Mesenchymal stem cell (in vitro differentiated cells and primary cell): Measurements from ENCODE around the gene TNFAIP2.
"Not testable (repeated sequence)": the region's sequence is repeated elsewhere in the genome, so short reads cannot be mapped to it uniquely, and the experiment has no call there.

Experiments
- DNase-seq: peaks from one replicate; pipeline ENCODE4 v3.0.0-alpha.2; 2013
- H2AFZ ChIP-seq: one replicate; pipeline ENCODE4 v1.6.1; 2013; ENCODE audit warnings: low read depth, mild to moderate bottlenecking, control low read depth, inconsistent platforms, low read length, moderate library complexity
- H2AK5ac ChIP-seq: 2 replicates; pipeline ENCODE4 v1.6.1; 2013; ENCODE audit warnings: low read length, moderate library complexity, mild to moderate bottlenecking, inconsistent platforms; ENCODE audit not compliant: severe bottlenecking
- H2BK120ac ChIP-seq: one replicate; pipeline ENCODE4 v1.6.1; 2013; ENCODE audit warnings: low read depth, mild to moderate bottlenecking, inconsistent platforms, low read length, moderate library complexity
- H2BK12ac ChIP-seq, 2 experiments: one replicate each; pipeline ENCODE4 v1.6.1; 2013; ENCODE audit warnings: inconsistent platforms in 2 of 2, low read length in 2 of 2, mild to moderate bottlenecking in 2 of 2, moderate library complexity in 2 of 2, control low read depth in 1 of 2
- H2BK15ac ChIP-seq: one replicate; pipeline ENCODE4 v1.6.1; 2013; ENCODE audit warnings: mild to moderate bottlenecking, low read depth, inconsistent platforms; ENCODE audit not compliant: poor library complexity, severe bottlenecking
- H2BK5ac ChIP-seq: 2 replicates; pipeline ENCODE4 v1.6.1; 2013; ENCODE audit warnings: low read depth, mild to moderate bottlenecking, low read length, control low read depth, inconsistent platforms; ENCODE audit not compliant: poor library complexity, severe bottlenecking
- H3K14ac ChIP-seq, 2 experiments: one replicate each; pipeline ENCODE4 v1.6.1; 2013; ENCODE audit warnings: inconsistent platforms in 2 of 2, low read length in 2 of 2, control low read depth in 1 of 2, mild to moderate bottlenecking in 1 of 2, moderate library complexity in 1 of 2
- H3K18ac ChIP-seq, 2 experiments: one replicate each; pipeline ENCODE4 v1.6.1; 2013; ENCODE audit warnings: inconsistent platforms in 2 of 2, low read length in 2 of 2, control low read depth in 1 of 2, low read depth in 1 of 2, mild to moderate bottlenecking in 1 of 2
- H3K23ac ChIP-seq, 2 experiments: one replicate each; pipeline ENCODE4 v1.6.1; 2013; ENCODE audit warnings: inconsistent platforms in 2 of 2, low read length in 2 of 2, mild to moderate bottlenecking in 2 of 2, moderate library complexity in 2 of 2, control low read depth in 1 of 2
- H3K27ac ChIP-seq: 2 replicates; pipeline ENCODE4 v1.5.1; 2013; ENCODE audit warnings: mild to moderate bottlenecking, moderate library complexity, low read length, control low read depth, inconsistent platforms; ENCODE audit not compliant: poor library complexity, severe bottlenecking
- H3K27me3 ChIP-seq, 2 experiments: 2 replicates each; pipeline versions ENCODE4 v1.6.1 to v1.7.0; 2013; ENCODE audit warnings: low read length in 2 of 2, mild to moderate bottlenecking in 2 of 2, moderate library complexity in 2 of 2, control low read depth in 1 of 2, inconsistent platforms in 1 of 2; ENCODE audit not compliant: control insufficient read depth in 1 of 2, insufficient read depth in 1 of 2
- H3K36me3 ChIP-seq, 2 experiments: 2 replicates each; pipeline versions ENCODE4 v1.6.1 to v1.7.0; 2013; ENCODE audit warnings: low read length in 2 of 2, control low read depth in 1 of 2, inconsistent platforms in 1 of 2, low read depth in 1 of 2, mild to moderate bottlenecking in 1 of 2; ENCODE audit not compliant: insufficient read depth in 2 of 2, control insufficient read depth in 1 of 2
- H3K4ac ChIP-seq, 2 experiments: one replicate each; pipeline ENCODE4 v1.6.1; 2013; ENCODE audit warnings: inconsistent platforms in 2 of 2, low read length in 2 of 2, mild to moderate bottlenecking in 2 of 2, moderate library complexity in 2 of 2, control low read depth in 1 of 2, low read depth in 1 of 2
- H3K4me1 ChIP-seq: 2 replicates; pipeline ENCODE4 v1.6.1; 2013; ENCODE audit warnings: low read depth, low read length, control low read depth; ENCODE audit not compliant: control insufficient read depth, insufficient read depth
- H3K4me2 ChIP-seq: 2 replicates; pipeline ENCODE4 v1.6.1; 2013; ENCODE audit warnings: low read length, mild to moderate bottlenecking, inconsistent platforms; ENCODE audit not compliant: poor library complexity, severe bottlenecking
- H3K4me3 ChIP-seq, 2 experiments: 2 replicates each; pipeline versions ENCODE4 v1.5.1 to v1.7.0; 2013; ENCODE audit warnings: low read length in 2 of 2, mild to moderate bottlenecking in 2 of 2, control low read depth in 1 of 2, low read depth in 1 of 2; ENCODE audit not compliant: insufficient read depth in 1 of 2
- H3K79me1 ChIP-seq: replicated peaks from 2 replicates; pipeline ENCODE4 v1.6.1; 2013; ENCODE audit warnings: mild to moderate bottlenecking, control low read depth, low read length, inconsistent platforms; ENCODE audit not compliant: poor library complexity, severe bottlenecking
- H3K9ac ChIP-seq: 2 replicates; pipeline ENCODE4 v1.7.0; 2013; ENCODE audit warnings: mild to moderate bottlenecking, low read length, moderate library complexity
- H3K9me3 ChIP-seq: 2 replicates; pipeline ENCODE4 v1.7.0; 2013; ENCODE audit warnings: mild to moderate bottlenecking, low read length; ENCODE audit not compliant: control insufficient read depth
- H4K8ac ChIP-seq: one replicate; pipeline ENCODE4 v1.6.1; 2013; ENCODE audit warnings: inconsistent platforms, mild to moderate bottlenecking, low read length, moderate library complexity
- H4K91ac ChIP-seq: one replicate; pipeline ENCODE4 v1.6.1; 2013; ENCODE audit warnings: mild to moderate bottlenecking, low read length, inconsistent platforms
- WGBS: methylation state at CpG from one replicate; pipeline ENCODE4 v1.1.7; 2013; ENCODE audit warnings: mixed read lengths; 5-methylcytosine and 5-hydroxymethylcytosine counted together

Gene TNFAIP2

DNA sequence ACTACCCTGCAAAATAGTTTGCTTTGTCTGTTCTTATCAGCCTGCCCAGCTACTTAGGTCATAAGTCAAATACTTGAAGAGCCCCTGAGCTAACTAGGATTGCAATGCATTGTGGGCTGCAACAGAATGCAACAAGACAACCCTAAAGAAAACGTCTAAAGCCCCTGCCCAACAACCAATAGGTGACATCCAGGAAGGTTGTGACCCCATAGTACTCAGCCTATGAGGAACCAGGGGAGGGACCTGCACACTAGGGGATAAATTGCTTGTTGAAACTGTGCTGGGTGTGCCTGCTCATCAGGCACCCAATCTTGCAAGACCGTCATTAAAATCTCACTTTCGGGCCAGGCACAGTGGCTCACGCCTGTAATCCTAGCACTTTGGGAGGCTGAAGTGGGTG lies 52.9 kb downstream of the TNFAIP2 start:
- H3K4me3 ChIP-seq, H3K4ac ChIP-seq, H3K27ac ChIP-seq, H3K9ac ChIP-seq, H3K79me1 ChIP-seq, H2AFZ ChIP-seq, DNase-seq, H3K36me3 ChIP-seq, H2BK15ac ChIP-seq, H2BK5ac ChIP-seq, H3K4me1 ChIP-seq, H3K4me2 ChIP-seq, H4K91ac ChIP-seq, H3K23ac ChIP-seq, H2BK12ac ChIP-seq, H2BK120ac ChIP-seq, H3K9me3 ChIP-seq, H2AK5ac ChIP-seq, H4K8ac ChIP-seq, H3K14ac ChIP-seq: not testable (repeated sequence)
- Histone ChIP-seq H3K27me3 (peaks cover 7 to 13% of the 10 kb centered on the region in 2 experiments), H3K18ac (peak overlapping the region in 1 of 2 experiments; percentile 24)
- WGBS: 82% methylated on average over 3 of the region's 4 CpGs

DNA sequence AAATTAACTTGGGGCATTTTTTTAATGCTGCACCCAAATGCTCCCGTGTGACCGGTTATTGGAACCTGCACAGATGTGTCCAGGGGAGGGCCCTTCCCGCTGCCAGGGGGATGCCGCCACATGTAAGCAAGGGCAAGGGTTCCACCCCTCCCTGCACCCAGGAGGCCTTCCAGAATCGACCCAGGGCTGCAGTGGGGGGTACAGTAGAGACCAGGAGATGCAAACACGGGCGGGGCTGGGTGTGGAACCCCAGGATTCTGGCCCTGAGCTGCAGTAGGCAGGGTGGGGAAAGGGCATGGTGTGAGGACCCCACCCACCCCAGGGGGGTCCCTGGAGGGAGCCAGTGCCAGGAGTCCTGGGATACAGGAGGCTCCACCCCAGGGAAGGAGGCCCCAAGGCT lies 54.1 kb downstream of the TNFAIP2 start:
- Histone ChIP-seq H2BK12ac (no peak overlapping the region), H4K8ac (no peak overlapping the region), H3K4me2 (no peak overlapping the region), H3K14ac (peak overlapping the region in 1 of 2 experiments; percentile 41), H3K36me3 (no peaks in the 10 kb centered on the region), H2BK5ac (no peak overlapping the region), H3K18ac (peak overlapping the region in 1 of 2 experiments; percentile 52), H3K9me3 (peaks cover 8% of the 10 kb centered on the region), H3K27me3 (peaks cover 0 to 13% of the 10 kb centered on the region in 2 experiments), H2BK15ac (no peak overlapping the region), H4K91ac (no peak overlapping the region), H3K4me3 (no peak overlapping the region), H3K4ac (no peak overlapping the region), H2AFZ (no peak overlapping the region), H3K27ac (no peak overlapping the region), H2BK120ac (no peak overlapping the region), H3K4me1 (no peaks in the 10 kb centered on the region), H3K79me1 (no peaks in the 10 kb centered on the region), H3K9ac (no peak overlapping the region), H3K23ac (no peak overlapping the region), H2AK5ac (no peak overlapping the region)
- DNase-seq: no peak
- 90% methylated on average over 7 of the region's 7 CpGs for WGBS

DNA sequence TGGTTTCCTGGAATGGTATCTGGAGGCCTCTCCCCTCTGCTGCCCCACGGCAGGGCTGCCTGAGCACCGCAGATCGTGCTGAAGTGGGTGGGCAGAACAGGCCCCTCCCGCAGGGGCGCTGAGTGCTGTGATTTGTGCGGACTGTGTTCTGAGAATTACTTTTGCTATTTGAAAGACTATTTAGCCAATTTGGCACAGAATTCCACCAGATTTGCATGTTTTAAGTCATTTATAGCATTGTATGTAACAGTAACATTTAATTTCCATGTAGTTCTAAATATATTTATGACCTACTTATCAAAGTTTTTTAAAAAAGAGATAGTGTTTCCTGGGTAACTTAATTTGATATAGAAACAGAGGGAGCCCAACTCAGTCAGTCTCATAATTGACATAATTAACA lies 55.3 kb downstream of the TNFAIP2 start:
- no peak overlapping the region for H3K23ac ChIP-seq
- whole genome bisulfite sequencing: 72% methylated on average over 5 of the region's 6 CpGs
- no peak overlapping the region for H2AK5ac ChIP-seq
- H3K27ac ChIP-seq: no peak overlapping the region
- no peaks in the 10 kb centered on the region for H3K79me1 ChIP-seq
- no peak for DNase-seq
- no peak overlapping the region for H3K9ac ChIP-seq
- H3K4ac ChIP-seq: no peak overlapping the region
- no peak overlapping the region for H3K4me2 ChIP-seq
- no peak overlapping the region for H2BK12ac ChIP-seq
- H3K4me1 ChIP-seq: no peaks in the 10 kb centered on the region
- H3K18ac ChIP-seq: no peak overlapping the region
- no peak overlapping the region for H2BK5ac ChIP-seq
- H2AFZ ChIP-seq: no peak overlapping the region
- H2BK15ac ChIP-seq: no peak overlapping the region
- no peak overlapping the region for H3K4me3 ChIP-seq
- no peak overlapping the region for H4K91ac ChIP-seq
- H3K14ac ChIP-seq: no peak overlapping the region
- H3K27me3 ChIP-seq: peaks cover 0 to 5% of the 10 kb centered on the region in 2 experiments
- H3K9me3 ChIP-seq: peaks cover 6% of the 10 kb centered on the region
- H4K8ac ChIP-seq: no peak overlapping the region
- H2BK120ac ChIP-seq: no peak overlapping the region
- no peaks in the 10 kb centered on the region for H3K36me3 ChIP-seq

DNA sequence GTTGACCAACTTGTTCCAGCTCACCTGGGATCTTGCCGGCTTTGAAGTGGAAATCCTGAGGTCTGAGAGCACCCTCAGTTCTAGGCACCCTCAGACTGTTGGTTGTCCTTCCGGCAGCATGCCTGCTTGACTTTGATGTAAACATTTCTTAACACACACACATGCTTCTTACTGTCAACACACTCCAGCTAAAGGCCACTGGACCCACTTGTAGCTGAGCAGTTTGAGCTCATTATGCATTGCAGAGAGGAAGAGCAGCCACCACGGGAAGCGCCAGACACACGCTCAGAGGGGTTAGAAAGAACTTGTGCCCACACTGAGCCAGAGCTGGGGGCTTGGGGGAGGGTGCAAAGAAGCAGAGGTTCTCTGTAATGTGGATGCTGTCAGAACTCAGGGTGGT lies 55.8 kb downstream of the TNFAIP2 start:
- Histone ChIP-seq H2AFZ (peak overlapping the region; percentile 44), H3K18ac (no peak overlapping the region), H3K36me3 (no peaks in the 10 kb centered on the region), H3K9ac (no peak overlapping the region), H3K27ac (no peak overlapping the region), H2BK5ac (no peak overlapping the region), H4K91ac (no peak overlapping the region), H4K8ac (no peak overlapping the region), H3K4ac (no peak overlapping the region), H2AK5ac (no peak overlapping the region), H2BK12ac (no peak overlapping the region), H3K14ac (no peak overlapping the region), H3K4me1 (no peaks in the 10 kb centered on the region), H3K4me3 (no peak overlapping the region), H3K4me2 (no peak overlapping the region), H3K27me3 (peaks cover 0 to 5% of the 10 kb centered on the region in 2 experiments), H3K23ac (no peak overlapping the region), H2BK15ac (no peak overlapping the region), H3K79me1 (no peaks in the 10 kb centered on the region), H3K9me3 (peaks cover 4% of the 10 kb centered on the region), H2BK120ac (no peak overlapping the region)
- 44% methylated on average over 5 of the region's 5 CpGs for WGBS
- DNase-seq: peak; percentile 11
